HepG2 (cell line): ENCODE results near the gene ADAMTS16. TPM values are rescaled to one million over a fixed set of nuclear protein-coding genes. Genes with fewer than 3 reads are reported as not detected.

Experiments
- ATAC-seq: fragments of 200-7000 bp; cut with Tn5 transposase; 3 replicates; pipeline ENCODE4 v1.9.1; 2020; ENCODE audit warnings: mild to moderate bottlenecking, moderate library complexity
- BruUV-seq: library from RNA; stranded (reverse); fragments of 400-500 nt; replicated peaks from 2 replicates; lab custom pipeline; 2021; lab: Mats Ljungman, UMichigan
- CTCF ChIA-PET: fragments of 300-600 bp; formaldehyde crosslinking; extraction: SDS; loops from one replicate; lab custom pipeline; 2021; ENCODE audit warnings: low total read pairs, inconsistent platforms, low intra/inter-chr PET ratio; lab: Yijun Ruan, JAX
- POLR2A ChIA-PET: fragments of 350-600 bp; sonication (Branson Sonifier 250); formaldehyde crosslinking; loops from one replicate; lab custom pipeline; 2020; ENCODE audit warnings: antibody characterized with exemption, inconsistent platforms; lab: Yijun Ruan, JAX
- DNase-seq: peaks from one replicate; pipeline ENCODE4 v3.0.0-alpha.2; 2015; ENCODE audit warnings: low spot score
- FAIRE-seq: peaks from 3 replicates; lab custom pipeline; 2011; peaks lifted over from hg19 to GRCh38; lab: Jason Lieb, UNC
- H2AFZ ChIP-seq: one replicate; pipeline ENCODE4 v1.6.1; 2011; ENCODE audit warnings: low read length, inconsistent platforms
- H3K27ac ChIP-seq: fragments of 300-600 bp; 3 replicates; pipeline ENCODE4 v1.8.0; 2011; ENCODE audit warnings: mixed run types, mild to moderate bottlenecking, mixed read lengths, low read length, inconsistent platforms; ENCODE audit not compliant: insufficient read depth; ENCODE audit errors: extremely low read length
- H3K27me3 ChIP-seq, 2 experiments: fragments of 200-600 bp in 1 of 2; 2 replicates in 1 of 2; 3 replicates in 1 of 2; pipeline versions ENCODE4 v1.6.0 to v1.8.0; 2011; ENCODE audit warnings: low read length in 2 of 2, mild to moderate bottlenecking in 2 of 2, moderate library complexity in 2 of 2, inconsistent platforms in 1 of 2; ENCODE audit not compliant: insufficient read depth in 2 of 2, control insufficient read depth in 1 of 2
- H3K36me3 ChIP-seq, 2 experiments: fragments of 200-600 bp in 1 of 2; replicated peaks in 1 of 2; 2 replicates in 1 of 2; 3 replicates in 1 of 2; pipeline versions ENCODE4 v1.5.1 to v1.8.0; 2011; ENCODE audit warnings: low read length in 2 of 2, inconsistent platforms in 1 of 2; ENCODE audit not compliant: insufficient read depth in 2 of 2, control insufficient read depth in 1 of 2
- H3K4me1 ChIP-seq: 2 replicates; pipeline ENCODE4 v1.5.1; 2012; ENCODE audit warnings: low read length, inconsistent platforms; ENCODE audit not compliant: insufficient read depth
- H3K4me2 ChIP-seq: 2 replicates; pipeline ENCODE4 v1.6.0; 2011; ENCODE audit warnings: low read depth, low read length, inconsistent platforms
- H3K4me3 ChIP-seq, 3 experiments: fragments of 200-600 bp in 1 of 3; sonication (generic), shearing (Covaris generic) in 1 of 3; replicated peaks in 1 of 3; 2 replicates each; pipeline ENCODE4 v1.5.1; 2011 to 2016; ENCODE audit warnings: low read length in 3 of 3, inconsistent platforms in 2 of 3, low read depth in 2 of 3, mild to moderate bottlenecking in 2 of 3, control low read depth in 1 of 3, mixed read lengths in 1 of 3; ENCODE audit not compliant: insufficient read depth in 1 of 3
- H3K79me2 ChIP-seq: one replicate; pipeline ENCODE4 v1.6.1; 2011; ENCODE audit warnings: low read length, inconsistent platforms; ENCODE audit not compliant: insufficient read depth
- H3K9ac ChIP-seq: 2 replicates; pipeline ENCODE4 v1.6.0; 2011; ENCODE audit warnings: mild to moderate bottlenecking, low read depth, low read length, inconsistent platforms; ENCODE audit not compliant: insufficient read depth
- H3K9me3 ChIP-seq: 2 replicates; pipeline ENCODE4 v1.5.1; 2012; ENCODE audit warnings: mild to moderate bottlenecking, low read length
- H4K20me1 ChIP-seq: 2 replicates; pipeline ENCODE4 v1.6.0; 2011; ENCODE audit warnings: inconsistent platforms, mild to moderate bottlenecking, low read length, moderate library complexity; ENCODE audit not compliant: insufficient read depth
- NFKB2 ChIP-seq: sonication (generic); formaldehyde crosslinking; IDR thresholded peaks from 2 replicates; pipeline ENCODE4 v1.4.0; 2020; ENCODE audit warnings: missing genetic modification reagents, borderline replicate concordance
- PAWR ChIP-seq: sonication (generic); formaldehyde crosslinking; IDR thresholded peaks from 2 replicates; pipeline ENCODE4 v1.4.0; 2020; ENCODE audit warnings: missing genetic modification reagents, mild to moderate bottlenecking, borderline replicate concordance
- STAT5B ChIP-seq: sonication (generic); formaldehyde crosslinking; IDR thresholded peaks from 2 replicates; pipeline ENCODE4 v1.4.0; 2020; ENCODE audit warnings: missing genetic modification reagents
- TEAD2 ChIP-seq: sonication (generic); formaldehyde crosslinking; IDR thresholded peaks from 2 replicates; pipeline ENCODE4 v1.9.0; 2021; ENCODE audit warnings: missing genetic modification reagents
- ZNF296 ChIP-seq: sonication (generic); formaldehyde crosslinking; conservative IDR thresholded peaks from 2 replicates; pipeline ENCODE4 v1.5.0; 2020; ENCODE audit warnings: mild to moderate bottlenecking, missing genetic modification reagents
- ZNF335 ChIP-seq: sonication (generic); formaldehyde crosslinking; IDR thresholded peaks from 2 replicates; pipeline ENCODE4 v1.4.0; 2020; ENCODE audit warnings: missing genetic modification reagents
- ZNF570 ChIP-seq: sonication (generic); formaldehyde crosslinking; IDR thresholded peaks from 2 replicates; pipeline ENCODE4 v1.4.0; 2020; ENCODE audit warnings: mild to moderate bottlenecking, missing genetic modification reagents, borderline replicate concordance
- ZNF614 ChIP-seq: IDR thresholded peaks from 2 replicates; pipeline ENCODE4 v1.6.1; 2018; ENCODE audit warnings: missing biosample characterization, missing genetic modification reagents, inconsistent platforms, borderline replicate concordance
- ZNF629 ChIP-seq: sonication (generic); formaldehyde crosslinking; conservative IDR thresholded peaks from 2 replicates; pipeline ENCODE4 v1.5.0; 2020; ENCODE audit warnings: missing genetic modification reagents
- ZNF660 ChIP-seq: sonication (generic); formaldehyde crosslinking; IDR thresholded peaks from 2 replicates; pipeline ENCODE4 v1.5.1; 2020; ENCODE audit warnings: mild to moderate bottlenecking, low read depth, missing genetic modification reagents, borderline replicate concordance
- ZNF775 ChIP-seq: sonication (generic); formaldehyde crosslinking; IDR thresholded peaks from 2 replicates; pipeline ENCODE4 v1.4.0; 2020; ENCODE audit warnings: missing genetic modification reagents, mild to moderate bottlenecking, moderate library complexity, borderline replicate concordance
- ZNF790 ChIP-seq: sonication (generic); formaldehyde crosslinking; IDR thresholded peaks from 2 replicates; pipeline ENCODE4 v1.8.0; 2022; ENCODE audit warnings: missing genetic modification reagents, mild to moderate bottlenecking, borderline replicate concordance
- ZNF879 ChIP-seq: sonication (generic); formaldehyde crosslinking; IDR thresholded peaks from 2 replicates; pipeline ENCODE4 v1.8.1; 2023; ENCODE audit warnings: missing genetic modification reagents
- WGBS: methylation state at CpG from one replicate; pipeline ENCODE4 v1.1.6; 2017; ENCODE audit warnings: low lambda C conversion rate; 5-methylcytosine and 5-hydroxymethylcytosine counted together
- in situ Hi-C: cut with HindIII; loops from 2 replicates; pipeline ENCODE4 v1.10.0; 2017; ENCODE audit warnings: low pct_unique_long_range_greater_than_20kb; ENCODE audit not compliant: extremely low pct_ligation_motif_present
- intact Hi-C: fragments of 100-400 bp; cut with micrococcal nuclease; formaldehyde crosslinking; loops from one replicate; pipeline ENCODE4 v1.10.0; 2022; ENCODE audit not compliant: unreplicated experiment
- polyA plus RNA-seq, 8 experiments: library from polyadenylated mRNA; depleted of rRNA in 3 of 8; stranded (reverse) in 7 of 8; unstranded in 1 of 8; fragments of >200 nt; fragmentation: Illumina TruSeq in 4 of 8; extraction: Trizol in 4 of 8; gene quantifications; 2 replicates each; pipeline versions ENCODE4 v1.2.1 to v1.2.3, GENCODE V29; 2011 to 2016; ENCODE audit warnings: low read depth in 4 of 8, missing spikeins in 1 of 8, mixed read lengths in 1 of 8; ENCODE audit not compliant: insufficient read depth in 1 of 8
- total RNA-seq, 5 experiments: library from RNA; depleted of rRNA; stranded (reverse); fragments of >200 nt; fragmentation: Illumina TruSeq; extraction: Trizol; gene quantifications; 2 replicates each; pipeline ENCODE4 v1.2.3, GENCODE V29; 2016; ENCODE audit warnings: low read depth in 1 of 5
- TF ChIP-seq, protein P1 (sequence below): IDR thresholded peaks from 2 replicates; pipeline ENCODE4 v1.6.1; 2016; ENCODE audit warnings: low read depth, missing genetic modification reagents, missing compliant biosample characterization
- TF ChIP-seq, protein P2 (sequence below): sonication (generic); formaldehyde crosslinking; IDR thresholded peaks from 2 replicates; pipeline ENCODE4 v1.4.0; 2020; ENCODE audit warnings: low read depth, missing genetic modification reagents

ADAMTS16 gene
- total and polyA plus RNA-seq, 2 of the 13 experiments (the other 11 are each of a cell fraction or from before 2014, with no cell fraction given): 0.02 to 0.03 TPM

DNA sequence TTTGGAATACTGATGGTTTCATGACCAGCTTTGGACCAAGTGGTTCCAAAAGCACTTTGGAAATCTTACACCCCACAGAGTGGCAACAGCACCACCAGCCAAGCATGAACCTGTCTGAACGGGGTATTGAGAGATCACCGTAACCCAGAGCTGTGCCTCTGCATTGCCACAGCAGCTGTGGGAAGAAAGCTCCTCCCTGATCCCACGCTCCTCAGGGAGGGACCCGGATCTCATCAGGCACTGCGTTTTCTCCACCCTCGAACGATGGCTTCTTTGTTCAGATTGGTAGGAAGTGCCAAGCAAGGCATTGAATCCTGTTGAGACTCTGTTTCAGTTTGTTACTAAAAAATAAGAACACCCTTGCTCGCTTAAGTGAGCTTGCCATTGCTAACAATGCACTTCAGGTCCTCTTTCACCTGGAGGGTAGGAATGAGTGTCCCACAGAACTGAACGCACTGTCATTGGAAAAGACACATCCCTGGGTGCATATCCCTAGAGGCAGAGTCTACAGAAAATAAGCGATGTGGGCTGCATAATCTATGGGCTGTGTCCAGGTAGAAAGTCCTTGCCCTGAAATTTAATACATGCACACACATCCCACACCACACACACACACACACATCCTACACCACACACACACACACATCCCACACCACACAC lies 164.4 kb downstream of the ADAMTS16 start:
- Histone ChIP-seq H2AFZ (no peak overlapping the region), H3K27me3 (no peaks in the 10 kb centered on the region), H3K27ac (no peak overlapping the region), H3K4me3 (no peak overlapping the region), H3K9me3 (peaks cover 8% of the 10 kb centered on the region; the same call in 1 of the 2 replicates), H4K20me1 (no peaks in the 10 kb centered on the region), H3K36me3 (no peaks in the 10 kb centered on the region), H3K4me2 (no peak overlapping the region), H3K9ac (no peak overlapping the region), H3K4me1 (peaks cover 3% of the 10 kb centered on the region; the same call in 1 of the 2 replicates), H3K79me2 (no peaks in the 10 kb centered on the region)
- intact Hi-C loops (no loop called here), in situ Hi-C loops (no loop called here)
- 68% methylated on average over 9 of the region's 10 CpGs for WGBS
- CTCF ChIA-PET: no interaction called here
- TF ChIP-seq ZNF335 (CRISPR knock-in tag) (no peak), ZNF629 (CRISPR knock-in tag) (no peak), TEAD2 (CRISPR knock-in tag) (no peak), ZNF775 (CRISPR knock-in tag) (no peak), ZNF879 (no peak), ZNF790 (no peak), PAWR (CRISPR knock-in tag) (no peak), ZNF614 (no peak), NFKB2 (CRISPR knock-in tag) (no peak), ZNF296 (CRISPR knock-in tag) (no peak), STAT5B (CRISPR knock-in tag) (no peak), ZNF570 (no peak), ZNF660 (CRISPR knock-in tag) (no peak)
- TF ChIP-seq, protein P1, sequence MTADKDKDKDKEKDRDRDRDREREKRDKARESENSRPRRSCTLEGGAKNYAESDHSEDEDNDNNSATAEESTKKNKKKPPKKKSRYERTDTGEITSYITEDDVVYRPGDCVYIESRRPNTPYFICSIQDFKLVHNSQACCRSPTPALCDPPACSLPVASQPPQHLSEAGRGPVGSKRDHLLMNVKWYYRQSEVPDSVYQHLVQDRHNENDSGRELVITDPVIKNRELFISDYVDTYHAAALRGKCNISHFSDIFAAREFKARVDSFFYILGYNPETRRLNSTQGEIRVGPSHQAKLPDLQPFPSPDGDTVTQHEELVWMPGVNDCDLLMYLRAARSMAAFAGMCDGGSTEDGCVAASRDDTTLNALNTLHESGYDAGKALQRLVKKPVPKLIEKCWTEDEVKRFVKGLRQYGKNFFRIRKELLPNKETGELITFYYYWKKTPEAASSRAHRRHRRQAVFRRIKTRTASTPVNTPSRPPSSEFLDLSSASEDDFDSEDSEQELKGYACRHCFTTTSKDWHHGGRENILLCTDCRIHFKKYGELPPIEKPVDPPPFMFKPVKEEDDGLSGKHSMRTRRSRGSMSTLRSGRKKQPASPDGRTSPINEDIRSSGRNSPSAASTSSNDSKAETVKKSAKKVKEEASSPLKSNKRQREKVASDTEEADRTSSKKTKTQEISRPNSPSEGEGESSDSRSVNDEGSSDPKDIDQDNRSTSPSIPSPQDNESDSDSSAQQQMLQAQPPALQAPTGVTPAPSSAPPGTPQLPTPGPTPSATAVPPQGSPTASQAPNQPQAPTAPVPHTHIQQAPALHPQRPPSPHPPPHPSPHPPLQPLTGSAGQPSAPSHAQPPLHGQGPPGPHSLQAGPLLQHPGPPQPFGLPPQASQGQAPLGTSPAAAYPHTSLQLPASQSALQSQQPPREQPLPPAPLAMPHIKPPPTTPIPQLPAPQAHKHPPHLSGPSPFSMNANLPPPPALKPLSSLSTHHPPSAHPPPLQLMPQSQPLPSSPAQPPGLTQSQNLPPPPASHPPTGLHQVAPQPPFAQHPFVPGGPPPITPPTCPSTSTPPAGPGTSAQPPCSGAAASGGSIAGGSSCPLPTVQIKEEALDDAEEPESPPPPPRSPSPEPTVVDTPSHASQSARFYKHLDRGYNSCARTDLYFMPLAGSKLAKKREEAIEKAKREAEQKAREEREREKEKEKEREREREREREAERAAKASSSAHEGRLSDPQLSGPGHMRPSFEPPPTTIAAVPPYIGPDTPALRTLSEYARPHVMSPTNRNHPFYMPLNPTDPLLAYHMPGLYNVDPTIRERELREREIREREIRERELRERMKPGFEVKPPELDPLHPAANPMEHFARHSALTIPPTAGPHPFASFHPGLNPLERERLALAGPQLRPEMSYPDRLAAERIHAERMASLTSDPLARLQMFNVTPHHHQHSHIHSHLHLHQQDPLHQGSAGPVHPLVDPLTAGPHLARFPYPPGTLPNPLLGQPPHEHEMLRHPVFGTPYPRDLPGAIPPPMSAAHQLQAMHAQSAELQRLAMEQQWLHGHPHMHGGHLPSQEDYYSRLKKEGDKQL: no peak
- TF ChIP-seq, protein P2, sequence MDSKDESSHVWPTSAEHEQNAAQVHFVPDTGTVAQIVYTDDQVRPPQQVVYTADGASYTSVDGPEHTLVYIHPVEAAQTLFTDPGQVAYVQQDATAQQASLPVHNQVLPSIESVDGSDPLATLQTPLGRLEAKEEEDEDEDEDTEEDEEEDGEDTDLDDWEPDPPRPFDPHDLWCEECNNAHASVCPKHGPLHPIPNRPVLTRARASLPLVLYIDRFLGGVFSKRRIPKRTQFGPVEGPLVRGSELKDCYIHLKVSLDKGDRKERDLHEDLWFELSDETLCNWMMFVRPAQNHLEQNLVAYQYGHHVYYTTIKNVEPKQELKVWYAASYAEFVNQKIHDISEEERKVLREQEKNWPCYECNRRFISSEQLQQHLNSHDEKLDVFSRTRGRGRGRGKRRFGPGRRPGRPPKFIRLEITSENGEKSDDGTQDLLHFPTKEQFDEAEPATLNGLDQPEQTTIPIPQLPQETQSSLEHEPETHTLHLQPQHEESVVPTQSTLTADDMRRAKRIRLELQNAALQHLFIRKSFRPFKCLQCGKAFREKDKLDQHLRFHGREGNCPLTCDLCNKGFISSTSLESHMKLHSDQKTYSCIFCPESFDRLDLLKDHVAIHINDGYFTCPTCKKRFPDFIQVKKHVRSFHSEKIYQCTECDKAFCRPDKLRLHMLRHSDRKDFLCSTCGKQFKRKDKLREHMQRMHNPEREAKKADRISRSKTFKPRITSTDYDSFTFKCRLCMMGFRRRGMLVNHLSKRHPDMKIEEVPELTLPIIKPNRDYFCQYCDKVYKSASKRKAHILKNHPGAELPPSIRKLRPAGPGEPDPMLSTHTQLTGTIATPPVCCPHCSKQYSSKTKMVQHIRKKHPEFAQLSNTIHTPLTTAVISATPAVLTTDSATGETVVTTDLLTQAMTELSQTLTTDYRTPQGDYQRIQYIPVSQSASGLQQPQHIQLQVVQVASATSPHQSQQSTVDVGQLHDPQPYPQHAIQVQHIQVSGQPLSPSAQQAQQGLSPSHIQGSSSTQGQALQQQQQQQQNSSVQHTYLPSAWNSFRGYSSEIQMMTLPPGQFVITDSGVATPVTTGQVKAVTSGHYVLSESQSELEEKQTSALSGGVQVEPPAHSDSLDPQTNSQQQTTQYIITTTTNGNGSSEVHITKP (CRISPR knock-in tag): no peak
- POLR2A ChIA-PET: no interaction called here
- ATAC-seq: no peak
- BruUV-seq: no TSS peak
- FAIRE-seq: no peak
- DNase-seq: no peak
